ENCODE results near the gene ZDHHC6.
"Not testable (repeated sequence)": the region's sequence is repeated elsewhere in the genome, so short reads cannot be mapped to it uniquely, and the experiment has no call there.

ZDHHC6 gene

DNA sequence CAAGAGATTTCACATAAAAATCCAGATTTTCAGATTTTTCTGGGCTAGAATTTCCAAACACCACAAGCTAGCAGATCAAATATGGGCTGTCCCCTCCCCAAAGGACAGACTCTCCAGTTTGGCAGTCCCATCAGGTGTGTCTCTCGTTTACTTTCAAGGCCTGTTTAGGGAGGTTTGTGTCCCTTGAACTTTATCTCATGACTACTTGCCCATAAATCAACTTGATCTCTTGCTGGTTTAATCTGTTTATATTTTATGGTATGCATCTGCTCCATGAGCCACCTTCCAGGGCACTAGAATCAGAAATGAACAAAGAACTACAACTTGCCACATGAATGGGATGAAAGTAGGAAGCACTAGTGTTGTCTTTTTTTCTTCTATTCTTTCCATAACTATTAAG, 5.2 kb downstream of the ZDHHC6 start:
- no peak for DNase-seq

DNA sequence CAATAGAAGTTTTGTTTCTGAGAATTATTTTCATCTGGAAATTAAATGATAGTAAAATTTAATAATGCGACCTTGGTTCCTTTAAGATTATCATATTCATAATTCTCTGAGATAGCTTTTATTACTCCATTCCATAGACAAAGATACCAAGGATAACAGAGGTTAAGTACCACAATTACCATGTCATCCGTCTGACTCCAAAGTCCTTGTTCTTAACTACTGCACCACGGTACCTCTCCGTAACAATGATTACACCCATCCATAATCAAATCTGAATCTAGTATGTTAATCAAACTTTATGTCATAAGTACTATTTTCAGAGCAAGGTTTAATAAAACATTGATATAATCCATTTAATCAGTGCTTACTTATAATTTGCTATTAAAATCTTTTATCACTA, 8.4 kb downstream of the ZDHHC6 start:
- no peak for DNase-seq

GRCh38 chr10:112434988-112435619, 11.6 kb downstream of the ZDHHC6 start:
- no peak for DNase-seq

DNA sequence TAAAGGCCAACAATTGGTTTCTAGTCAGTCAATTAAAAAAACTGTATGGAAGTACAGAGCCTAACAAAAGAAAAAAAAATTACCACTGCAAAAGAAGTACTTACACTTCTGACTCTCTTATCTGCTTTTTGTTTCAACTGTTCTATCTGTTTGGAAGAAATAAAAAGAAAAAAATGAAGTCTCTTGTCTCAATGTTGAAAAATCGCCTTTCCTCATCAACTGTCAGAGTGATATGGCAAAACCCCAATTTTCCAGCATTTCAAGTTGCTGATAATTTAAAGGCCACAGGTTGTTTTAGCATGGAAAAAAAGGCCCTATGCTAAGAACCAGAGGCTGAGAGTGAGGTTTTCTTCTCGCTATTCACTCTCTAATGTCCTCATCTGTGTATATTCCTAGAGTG, 13.6 kb downstream of the ZDHHC6 start:
- DNase-seq: no peak

- DNase-seq: no peak
These were observed 17.0 kb downstream of the ZDHHC6 start for GRCh38 chr10:112429654-112430230.

- DNase-seq: no peak
These were observed 17.6 kb downstream of the ZDHHC6 start for GRCh38 chr10:112429147-112429546.

GRCh38 chr10:112426111-112426510, 20.6 kb downstream of the ZDHHC6 start:
- no peak for DNase-seq

- no peak for DNase-seq
These were observed 22.1 kb downstream of the ZDHHC6 start for GRCh38 chr10:112424651-112425050.

DNA sequence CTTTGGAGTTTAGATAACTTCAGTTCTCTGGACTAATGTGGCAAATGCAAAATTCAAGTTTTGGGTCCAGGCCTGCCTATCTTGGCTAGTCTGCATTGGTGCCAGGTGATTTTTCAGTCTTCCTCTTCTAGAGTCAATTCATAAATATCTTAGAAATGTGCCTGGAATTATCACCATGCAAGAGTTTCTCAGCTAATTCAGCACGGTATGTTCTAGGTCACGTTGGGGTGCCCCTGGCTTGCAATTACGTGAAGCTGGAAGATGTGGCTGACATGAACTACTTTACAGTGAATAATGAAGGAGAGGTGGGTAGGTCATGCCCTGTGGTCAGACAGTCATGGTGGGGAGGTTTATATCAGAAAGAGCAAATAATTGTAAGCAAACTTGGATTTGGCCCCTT, 25.0 kb downstream of the ZDHHC6 start:
- no peak for DNase-seq

- no peak for DNase-seq
These were observed 34.0 kb downstream of the ZDHHC6 start for GRCh38 chr10:112412696-112413095.

GRCh38 chr10:112409755-112410154, 37.0 kb downstream of the ZDHHC6 start:
- DNase-seq: no peak

GRCh38 chr10:112409299-112409698, 37.4 kb downstream of the ZDHHC6 start:
- no peak for DNase-seq

DNA sequence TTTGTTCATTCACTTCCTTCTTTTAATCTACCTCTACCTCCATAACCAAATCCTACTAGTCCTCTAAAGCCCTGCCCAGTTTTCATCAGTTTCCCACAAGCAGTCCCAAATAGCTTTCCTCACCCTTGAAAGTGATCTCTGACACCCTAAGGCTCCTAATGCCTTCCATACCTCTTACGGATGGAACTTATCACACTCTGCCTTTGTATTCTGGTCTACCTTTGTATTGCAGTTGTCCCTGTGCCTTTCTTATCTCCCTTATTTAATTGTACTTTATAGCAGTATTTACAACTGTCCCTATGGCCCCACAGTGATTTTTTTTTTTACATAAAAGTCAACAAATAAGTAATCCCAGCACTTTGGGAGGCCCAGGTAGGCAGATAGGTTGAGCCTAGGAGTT, 39.0 kb downstream of the ZDHHC6 start:
- DNase-seq: no peak

GRCh38 chr10:112406806-112407205, 39.9 kb downstream of the ZDHHC6 start:
- not testable (repeated sequence) for DNase-seq

DNA sequence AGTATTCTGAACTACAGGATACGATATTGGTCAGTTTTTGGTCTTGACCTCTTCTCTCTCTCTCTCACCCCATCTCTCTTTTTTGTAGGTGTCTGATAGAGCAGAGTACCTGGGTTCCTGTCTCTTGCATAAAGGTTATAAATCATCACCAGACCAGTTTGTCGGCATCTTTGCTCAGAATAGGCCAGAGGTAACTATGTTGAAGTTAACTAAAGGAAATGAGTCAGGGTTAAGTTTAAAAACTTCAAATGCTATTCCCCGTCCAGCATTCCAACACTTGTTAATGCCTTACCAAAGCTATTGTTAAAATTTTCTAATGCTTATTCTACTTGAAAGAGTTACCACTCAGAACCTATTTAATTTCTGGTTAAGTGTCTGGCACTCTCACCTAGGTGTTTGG, 42.1 kb downstream of the ZDHHC6 start:
- no peak for DNase-seq

DNA sequence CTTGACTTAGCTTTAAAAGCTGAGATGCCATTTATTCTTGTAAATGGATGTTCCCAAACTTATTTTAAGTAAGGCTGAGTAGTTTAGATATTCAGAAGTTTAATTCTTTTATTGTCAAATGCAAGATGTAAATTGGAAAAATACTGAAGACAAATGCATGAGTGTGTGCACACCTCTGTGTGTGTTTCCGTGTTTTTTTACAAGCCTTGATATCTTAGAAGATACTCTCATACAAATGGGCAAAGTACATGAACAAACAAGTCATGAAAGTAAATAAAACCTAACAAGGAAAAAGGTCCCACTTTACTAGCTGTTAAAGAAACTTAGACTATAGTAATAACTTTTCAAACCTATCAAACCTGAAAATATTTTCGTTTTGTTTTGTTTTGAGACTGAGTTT, 43.8 kb downstream of the ZDHHC6 start:
- no peak for DNase-seq

DNA sequence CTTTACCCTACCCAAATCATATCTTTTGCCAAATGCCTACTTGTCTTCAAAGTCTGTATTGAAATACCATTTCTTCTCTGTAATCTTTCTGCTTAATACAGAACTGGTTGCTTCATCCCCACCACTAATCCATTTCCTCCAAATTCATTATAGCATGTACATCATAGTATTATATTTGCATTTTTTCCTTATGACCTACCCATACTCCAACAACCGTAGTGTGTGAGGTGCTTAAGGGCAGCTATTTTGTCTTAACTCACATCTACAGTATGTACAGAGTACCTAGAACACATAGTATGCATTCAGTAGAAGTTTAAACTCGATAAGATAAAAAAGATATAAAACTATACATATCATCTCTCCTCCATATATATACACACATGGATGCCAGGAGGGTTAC, 49.1 kb downstream of the ZDHHC6 start:
- DNase-seq: no peak

DNA sequence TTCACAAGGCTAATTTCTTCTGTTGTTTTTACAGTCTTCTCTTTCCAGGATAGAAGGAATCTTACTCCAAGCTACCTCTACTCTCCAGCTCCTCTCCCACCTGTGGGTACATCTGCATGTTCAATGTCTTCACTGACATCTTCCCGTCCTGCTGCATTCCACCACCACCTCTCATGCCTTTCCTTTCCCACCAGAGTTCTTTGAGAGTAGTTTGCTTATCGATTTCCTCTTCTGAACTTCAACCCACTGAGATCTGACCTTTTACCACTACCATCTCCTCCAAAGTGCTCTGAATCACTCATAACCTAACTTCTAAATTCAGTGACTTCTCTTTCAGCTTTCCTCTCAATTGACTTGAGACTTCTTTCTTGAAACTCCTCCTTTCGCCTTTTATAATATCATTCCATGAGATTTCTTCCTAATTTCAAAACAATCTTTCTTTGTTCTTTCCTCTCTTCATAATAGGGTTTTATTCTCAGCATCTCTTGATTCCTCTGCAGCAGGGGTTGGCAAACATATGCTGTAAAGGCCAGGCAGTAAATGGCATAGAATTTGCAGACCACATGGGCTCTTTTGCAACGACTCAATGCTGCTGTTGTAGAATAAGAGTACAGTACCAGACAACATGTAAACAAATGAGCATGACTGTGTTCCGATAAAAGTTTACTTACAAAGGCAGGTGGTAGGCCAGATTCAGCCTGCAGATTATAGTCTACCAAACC, 50.7 kb downstream of the ZDHHC6 start:
- DNase-seq: no peak

GRCh38 chr10:112394475-112394875, 52.2 kb downstream of the ZDHHC6 start:
- no peak for DNase-seq

DNA sequence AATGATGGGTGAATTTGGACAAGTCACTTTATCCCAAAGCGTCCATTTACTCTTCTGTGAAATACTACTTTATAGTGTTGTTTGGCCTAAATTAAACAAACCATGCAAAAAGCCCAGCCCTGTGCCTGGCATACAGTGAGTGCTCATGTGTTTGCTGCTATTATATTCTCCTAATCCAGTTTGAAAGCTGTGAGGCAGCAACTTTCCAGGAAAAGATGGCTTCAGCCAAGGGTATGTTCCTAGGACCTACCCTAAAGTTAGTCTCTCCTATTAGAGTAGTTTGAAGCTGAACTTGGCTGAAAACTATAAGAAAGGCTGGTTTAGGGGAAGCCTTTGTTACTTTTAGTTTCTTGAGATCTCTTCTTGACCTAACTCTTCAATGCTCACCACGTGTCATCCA, 52.9 kb downstream of the ZDHHC6 start:
- no peak for DNase-seq

- no peak for DNase-seq
These were observed 53.4 kb downstream of the ZDHHC6 start for GRCh38 chr10:112393341-112393740.

DNA sequence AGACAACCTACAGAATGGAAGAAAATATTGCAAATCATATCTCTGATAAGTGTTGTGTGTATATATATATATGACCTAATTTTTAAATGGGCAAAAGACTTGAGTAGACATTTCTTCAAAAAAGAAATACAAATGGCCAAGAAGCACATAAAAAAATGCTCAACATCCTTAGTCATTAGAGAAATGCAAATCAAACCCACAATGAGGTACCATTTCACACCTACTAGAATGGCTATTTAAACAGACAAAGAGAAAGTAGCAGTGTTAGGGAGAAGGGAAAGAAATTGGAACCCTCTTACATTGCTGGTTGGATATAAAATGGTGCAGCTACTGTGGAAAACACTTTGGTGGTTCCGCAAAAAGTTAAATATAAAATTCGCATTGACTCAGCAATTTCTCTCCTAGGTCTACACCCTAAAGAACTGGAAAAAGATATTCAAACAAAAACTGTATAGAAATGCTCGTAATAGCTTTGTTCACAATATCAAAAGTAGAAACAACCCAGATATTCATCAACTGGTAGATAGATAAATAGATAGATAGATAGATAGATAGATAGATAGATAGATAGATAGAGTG, 56.5 kb downstream of the ZDHHC6 start:
- no peak for DNase-seq

DNA sequence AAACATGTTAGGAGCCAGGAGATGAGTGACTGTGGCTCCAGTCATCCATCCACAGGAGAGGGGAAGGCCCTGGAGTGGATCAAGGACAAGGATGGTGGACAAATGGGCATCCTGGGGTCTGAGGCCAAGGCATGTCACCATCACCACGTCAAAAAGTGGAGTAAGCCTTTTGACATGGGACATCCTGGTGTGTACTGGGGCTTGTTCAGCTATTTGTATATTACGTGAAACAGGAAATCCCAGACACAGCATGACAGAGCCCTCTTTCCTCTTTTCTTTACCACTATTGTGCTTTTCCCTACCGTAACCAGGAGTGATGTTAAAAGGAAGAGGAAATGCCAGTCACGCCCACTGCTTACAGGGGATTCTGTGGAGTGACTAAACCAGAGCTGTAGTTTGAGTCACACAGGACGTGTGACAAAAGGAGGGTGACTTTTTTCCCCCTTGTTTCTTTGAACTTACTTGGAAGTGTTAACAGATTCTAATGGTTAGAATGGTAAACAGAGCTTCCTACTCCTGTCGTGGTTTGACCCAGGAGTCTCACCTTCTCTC, 57.4 kb downstream of the ZDHHC6 start:
- DNase-seq: no peak

DNA sequence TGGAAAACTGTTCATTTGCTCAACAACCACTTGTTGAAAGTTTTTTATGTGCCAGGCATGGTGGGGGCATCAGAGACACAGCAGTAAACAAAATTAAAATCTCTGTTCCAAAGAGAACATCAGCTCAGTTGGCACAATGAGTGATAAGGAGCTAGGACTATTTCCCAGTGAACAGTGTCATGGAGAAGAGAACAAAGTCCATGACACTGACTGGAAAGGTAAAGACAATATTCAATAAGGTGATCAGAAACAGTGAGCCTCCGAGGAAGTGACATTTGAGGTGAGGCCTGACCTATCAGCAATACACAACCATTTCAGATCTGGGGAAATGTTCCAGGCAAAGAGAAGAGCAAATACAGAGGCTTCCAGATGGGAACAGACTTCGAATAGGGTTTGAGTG, 58.2 kb downstream of the ZDHHC6 start:
- no peak for DNase-seq
